SK-N-MC (cell line): ENCODE data around the gene SSR1.

ENCODE experiments used
- EZH2 ChIP-seq: fragments of 200-600 bp; sonication (generic); IDR thresholded peaks from one replicate; pipeline ENCODE4 v1.6.1; 2017; ENCODE audit warnings: antibody characterized with exemption
- FOXP2 ChIP-seq: optimal IDR thresholded peaks from 2 replicates; pipeline ENCODE3; 2011; ENCODE audit warnings: mild to moderate bottlenecking, moderate library complexity; ENCODE audit not compliant: insufficient read depth; ENCODE audit errors: extremely low read length, control extremely low read depth
- POLR2AphosphoS5 ChIP-seq: IDR thresholded peaks from 2 replicates; pipeline ENCODE4 v1.6.1; 2012; ENCODE audit warnings: mild to moderate bottlenecking, low read depth, low read length, borderline replicate concordance

DNA sequence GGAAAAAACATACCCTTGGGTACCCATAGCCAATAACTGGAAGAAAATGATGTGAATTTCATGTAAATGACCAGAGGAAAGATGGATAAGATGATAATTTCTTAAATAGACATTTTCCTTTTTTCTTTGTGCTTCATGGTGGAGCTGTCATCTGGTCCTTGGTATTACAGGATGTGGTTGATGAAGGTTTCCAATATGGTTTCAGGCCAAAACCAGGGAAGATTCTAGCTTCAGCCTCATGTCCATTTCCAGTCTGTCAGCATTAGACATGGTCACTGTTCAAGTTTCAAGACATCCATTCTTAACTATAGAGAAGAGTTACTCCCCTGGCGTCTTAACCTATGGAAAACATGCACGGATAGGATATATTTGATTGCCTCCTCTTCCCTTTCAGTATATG lies 63.6 kb downstream of the SSR1 start:
- no peak for TF ChIP-seq POLR2AphosphoS5
- TF ChIP-seq EZH2, result no peak
- no peak for TF ChIP-seq FOXP2
